ENCODE data around the gene RTN4RL1. TPM values are rescaled to one million over a fixed set of nuclear protein-coding genes. Genes with fewer than 3 reads are reported as not detected.

The RTN4RL1 gene
- total and polyA plus RNA-seq, 2 donors from 2014 or later = 2.0 to 10.7 TPM

- peaks cover 2% of the 10 kb centered on the region for H3K27me3 ChIP-seq (ENCODE audit: control insufficient read depth, insufficient read depth, low read length)
- H3K4me1 ChIP-seq (ENCODE audit: control insufficient read depth in 2 of 3, insufficient read depth in 2 of 3, low read depth in 1 of 3, low read length in 3 of 3) = peaks cover 0 to 12% (median 0%) of the 10 kb centered on the region in 3 donors
- peak overlapping the region in 2 of 3 donors; percentile 29 to 39 for H3K4me3 ChIP-seq (ENCODE audit: low read length in 3 of 3)
- no peak for TF ChIP-seq CTCF (IDR thresholded peaks at IDR 0.05; ENCODE audit: borderline replicate concordance, extremely low read depth, insufficient read depth)
- intact Hi-C loops (cut with DNase I) = loop anchor here (5.0 kb wide), 1 partner anchor 112 kb away; no protein-coding TSS in a partner anchor
- no peak overlapping the region for H3K9ac ChIP-seq (ENCODE audit: low read length in 3 of 3)
- H3K9me3 ChIP-seq (ENCODE audit: control insufficient read depth in 2 of 3, insufficient read depth in 1 of 3, low read length in 3 of 3) = no peaks in the 10 kb centered on the region
- no peak for FAIRE-seq
- H3K36me3 ChIP-seq (ENCODE audit: control insufficient read depth in 2 of 3, insufficient read depth in 3 of 3, low read length in 3 of 3) = no peaks in the 10 kb centered on the region
- no peak for DNase-seq
- H3K27ac ChIP-seq (ENCODE audit: low read depth in 2 of 2, low read length in 2 of 2) = no peak overlapping the region
Observed at GRCh38 chr17:2024572-2025219, 438 bp downstream of the RTN4RL1 start.

GRCh38 chr17:2023692-2024571 lies 1.2 kb downstream of the RTN4RL1 start:
- intact Hi-C loops (cut with DNase I) = no loop called here
- H3K4me3 ChIP-seq (ENCODE audit: low read length in 3 of 3) = peak overlapping the region in 2 of 3 donors; percentile 29 to 39
- H3K9me3 ChIP-seq (ENCODE audit: control insufficient read depth in 2 of 3, insufficient read depth in 1 of 3, low read length in 3 of 3) = no peaks in the 10 kb centered on the region
- TF ChIP-seq CTCF (IDR thresholded peaks at IDR 0.05; ENCODE audit: borderline replicate concordance, extremely low read depth, insufficient read depth) = no peak
- peaks cover 2% of the 10 kb centered on the region for H3K27me3 ChIP-seq (ENCODE audit: control insufficient read depth, insufficient read depth, low read length)
- H3K4me1 ChIP-seq (ENCODE audit: control insufficient read depth in 2 of 3, insufficient read depth in 2 of 3, low read depth in 1 of 3, low read length in 3 of 3) = peaks cover 0 to 10% (median 0%) of the 10 kb centered on the region in 3 donors
- H3K9ac ChIP-seq (ENCODE audit: low read length in 3 of 3) = no peak overlapping the region
- no peak overlapping the region for H3K27ac ChIP-seq (ENCODE audit: low read depth in 2 of 2, low read length in 2 of 2)
- peak in 4 of 5 donors; percentile 83 to 90 (median 89) for DNase-seq
- H3K36me3 ChIP-seq (ENCODE audit: control insufficient read depth in 2 of 3, insufficient read depth in 3 of 3, low read length in 3 of 3) = no peaks in the 10 kb centered on the region
- no peak for FAIRE-seq

- no peak for DNase-seq
Observed at GRCh38 chr17:2023256-2023655, 1.9 kb downstream of the RTN4RL1 start.

More at GRCh38 chr17:2023256-2023655, 1.9 kb downstream of the RTN4RL1 start:
- Histone ChIP-seq H3K9me3 (ENCODE audit: control insufficient read depth in 2 of 3, insufficient read depth in 1 of 3, low read length in 3 of 3) (no peaks in the 10 kb centered on the region), H3K4me1 (ENCODE audit: control insufficient read depth in 2 of 3, insufficient read depth in 2 of 3, low read depth in 1 of 3, low read length in 3 of 3) (peaks cover 0 to 10% (median 0%) of the 10 kb centered on the region in 3 donors), H3K4me3 (ENCODE audit: low read length in 3 of 3) (no peak overlapping the region), H3K9ac (ENCODE audit: low read length in 3 of 3) (no peak overlapping the region), H3K27ac (ENCODE audit: low read depth in 2 of 2, low read length in 2 of 2) (no peak overlapping the region), H3K27me3 (ENCODE audit: control insufficient read depth, insufficient read depth, low read length) (peaks cover 4% of the 10 kb centered on the region), H3K36me3 (ENCODE audit: control insufficient read depth in 2 of 3, insufficient read depth in 3 of 3, low read length in 3 of 3) (no peaks in the 10 kb centered on the region)
- no peak for FAIRE-seq
- intact Hi-C loops (cut with DNase I) = no loop called here
- TF ChIP-seq CTCF (IDR thresholded peaks at IDR 0.05; ENCODE audit: borderline replicate concordance, extremely low read depth, insufficient read depth) = no peak
